Activated CD8-positive, alpha-beta T cell treated with anti-CD3 and anti-CD28 coated beads for 36 hours (primary cell): Measurements from ENCODE around the gene MFAP2. TPM values are rescaled to one million over a fixed set of nuclear protein-coding genes. Genes with fewer than 3 reads are reported as not detected.

Source experiments
- ATAC-seq: fragments of 200-7000 bp; cut with Tn5 transposase; one replicate; pipeline ENCODE4 v1.10.0; 2021; ENCODE audit warnings: mild to moderate bottlenecking, moderate library complexity
- CTCF ChIA-PET: fragments of 350-600 bp; sonication (Branson Sonifier 250); formaldehyde crosslinking; loops from one replicate; lab custom pipeline; 2021; ENCODE audit warnings: antibody characterized with exemption; lab: Charles Lee
- POLR2A ChIA-PET: fragments of 350-600 bp; sonication (Branson Sonifier 250); formaldehyde crosslinking; loops from one replicate; lab custom pipeline; 2021; ENCODE audit warnings: antibody characterized with exemption; lab: Charles Lee
- DNase-seq: peaks from one replicate; pipeline ENCODE4 v3.0.0-alpha.2; 2020
- H3K27ac Mint-ChIP-seq: one replicate; pipeline ENCODE4 v1.8.0; 2021; ENCODE audit warnings: mild to moderate bottlenecking, mixed read lengths
- H3K27me3 Mint-ChIP-seq: one replicate; pipeline ENCODE4 v1.8.0; 2021; ENCODE audit warnings: mixed read lengths
- H3K36me3 Mint-ChIP-seq: one replicate; pipeline ENCODE4 v1.8.0; 2021; ENCODE audit warnings: low read depth, mixed read lengths
- H3K4me1 Mint-ChIP-seq: one replicate; pipeline ENCODE4 v1.8.0; 2021; ENCODE audit warnings: low read depth, mixed read lengths
- H3K4me3 Mint-ChIP-seq: one replicate; pipeline ENCODE4 v1.8.0; 2021; ENCODE audit warnings: mild to moderate bottlenecking, moderate library complexity, mixed read lengths
- H3K9me3 Mint-ChIP-seq: one replicate; pipeline ENCODE4 v1.8.0; 2021; ENCODE audit warnings: mixed read lengths
- CTCF ChIP-seq: fragments of 200-600 bp; IDR thresholded peaks from one replicate; pipeline ENCODE4 v1.8.0; 2022; ENCODE audit warnings: antibody characterized with exemption, mild to moderate bottlenecking
- intact Hi-C: fragments of 100-400 bp; cut with micrococcal nuclease; formaldehyde crosslinking; loops from one replicate; pipeline ENCODE4 v1.10.0; 2022
- total RNA-seq, 2 experiments: library from RNA; stranded (reverse); gene quantifications; one replicate each; pipeline ENCODE4 v1.2.3, GENCODE V29; 2021

MFAP2 gene
- total RNA-seq, 2 experiments from 2014 or later, result not detected

- Mint-ChIP-seq H3K27ac (no peak overlapping the region), H3K4me1 (peaks cover 11% of the 10 kb centered on the region), H3K27me3 (no peaks in the 10 kb centered on the region), H3K9me3 (no peaks in the 10 kb centered on the region), H3K4me3 (peak overlapping the region; percentile 58), H3K36me3 (peaks cover 1% of the 10 kb centered on the region)
- DNase-seq, result no peak
- ChIA-PET CTCF (interaction anchor here (0.6 to 3.6 kb wide), 22 partner anchors 9 to 345 kb away, joined by 3 to 31 read pairs (median 4); no protein-coding TSS in a partner anchor), POLR2A (no interaction called here)
- no peak for ATAC-seq
- no peak for TF ChIP-seq CTCF
- intact Hi-C loops, result no loop called here
These were observed 18.9 kb downstream of the MFAP2 start for GRCh38 chr1:16961297-16962133.

- Mint-ChIP-seq H3K4me3 (peak overlapping the region; percentile 63), H3K4me1 (peaks cover 11% of the 10 kb centered on the region), H3K27me3 (no peaks in the 10 kb centered on the region), H3K9me3 (no peaks in the 10 kb centered on the region), H3K27ac (no peak overlapping the region), H3K36me3 (peaks cover 1% of the 10 kb centered on the region)
- ChIA-PET CTCF (interaction anchor here (0.6 to 3.6 kb wide), 29 partner anchors 9 to 344 kb away, joined by 3 to 31 read pairs (median 4); no protein-coding TSS in a partner anchor), POLR2A (interaction anchor here (1.0 kb wide), 1 partner anchor 46 kb away, joined by 3 read pairs; no protein-coding TSS in a partner anchor)
- peak; percentile 89 for DNase-seq
- intact Hi-C loops, result no loop called here
- ATAC-seq, result peak; percentile 94
- peak; percentile 75 for TF ChIP-seq CTCF
These were observed 19.7 kb downstream of the MFAP2 start for GRCh38 chr1:16960560-16961296.

GRCh38 chr1:16958475-16958874 lies 21.9 kb downstream of the MFAP2 start:
- ChIA-PET POLR2A (no interaction called here), CTCF (no interaction called here)
- ATAC-seq, result no peak
- no peak for TF ChIP-seq CTCF
- DNase-seq, result no peak
- intact Hi-C loops, result no loop called here
- H3K27me3 Mint-ChIP-seq, result no peaks in the 10 kb centered on the region
- H3K4me1 Mint-ChIP-seq, result peaks cover 9% of the 10 kb centered on the region
- H3K27ac Mint-ChIP-seq, result no peak overlapping the region
- no peaks in the 10 kb centered on the region for H3K36me3 Mint-ChIP-seq
- no peaks in the 10 kb centered on the region for H3K9me3 Mint-ChIP-seq
- H3K4me3 Mint-ChIP-seq, result no peak overlapping the region

GRCh38 chr1:16957731-16958130 lies 22.7 kb downstream of the MFAP2 start:
- H3K9me3 Mint-ChIP-seq, result no peaks in the 10 kb centered on the region
- no peak for TF ChIP-seq CTCF
- no peak overlapping the region for H3K27ac Mint-ChIP-seq
- H3K4me3 Mint-ChIP-seq, result no peak overlapping the region
- no peak for DNase-seq
- peaks cover 9% of the 10 kb centered on the region for H3K4me1 Mint-ChIP-seq
- ATAC-seq, result no peak
- H3K27me3 Mint-ChIP-seq, result no peaks in the 10 kb centered on the region
- intact Hi-C loops, result no loop called here
- ChIA-PET CTCF (no interaction called here), POLR2A (interaction anchor here (0.5 kb wide), 1 partner anchor 56 kb away, joined by 3 read pairs; no protein-coding TSS in a partner anchor)
- H3K36me3 Mint-ChIP-seq, result no peaks in the 10 kb centered on the region
